GM18517 (cell line): ENCODE data around the gene HOXB8.

ENCODE experiments used
- ATAC-seq: cut with Tn5 transposase; IDR thresholded peaks from one replicate; pipeline ENCODE4 v1.9.1; 2021; ENCODE audit warnings: mild to moderate bottlenecking, moderate library complexity; ENCODE audit not compliant: unreplicated experiment

The HOXB8 gene

DNA sequence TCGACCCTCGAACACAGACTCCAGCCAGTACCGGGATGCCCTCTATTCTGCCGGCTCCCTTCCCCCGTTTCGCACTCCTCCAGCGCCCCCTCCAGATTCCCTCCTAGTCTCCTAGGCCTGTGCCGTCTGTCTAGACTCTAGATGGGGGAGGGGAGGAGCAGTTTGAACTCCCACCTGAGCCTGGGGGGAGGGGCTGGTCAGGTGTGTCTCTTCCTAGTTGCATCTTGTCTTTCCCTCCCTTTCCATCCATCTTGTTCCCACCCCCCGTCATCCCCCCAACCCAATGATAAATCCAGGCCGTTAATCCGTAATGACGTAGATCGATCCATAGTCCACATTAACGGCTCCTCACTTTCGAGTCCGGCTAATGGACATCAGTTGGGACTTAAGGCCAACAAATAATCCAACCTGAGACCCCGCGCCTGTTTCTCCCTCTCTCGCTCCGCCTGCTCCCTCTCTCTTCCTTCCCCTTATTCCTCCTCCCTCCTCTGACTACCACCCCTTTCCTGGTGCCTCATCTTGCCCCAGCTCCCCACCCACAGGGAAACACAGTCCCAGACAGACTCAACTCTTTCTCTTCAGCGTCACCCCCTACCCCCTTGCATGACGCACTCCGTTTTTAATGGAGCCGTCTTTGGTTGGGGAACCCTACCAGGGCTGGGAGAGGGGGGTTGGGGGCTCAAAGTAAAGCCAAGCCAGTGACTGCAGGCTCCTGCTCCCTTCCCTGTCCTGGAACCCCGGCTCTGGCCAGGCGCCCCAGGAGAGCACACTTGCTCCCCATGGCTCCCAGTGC, 18.2 kb downstream of the HOXB8 start:
- no peak for ATAC-seq

DNA sequence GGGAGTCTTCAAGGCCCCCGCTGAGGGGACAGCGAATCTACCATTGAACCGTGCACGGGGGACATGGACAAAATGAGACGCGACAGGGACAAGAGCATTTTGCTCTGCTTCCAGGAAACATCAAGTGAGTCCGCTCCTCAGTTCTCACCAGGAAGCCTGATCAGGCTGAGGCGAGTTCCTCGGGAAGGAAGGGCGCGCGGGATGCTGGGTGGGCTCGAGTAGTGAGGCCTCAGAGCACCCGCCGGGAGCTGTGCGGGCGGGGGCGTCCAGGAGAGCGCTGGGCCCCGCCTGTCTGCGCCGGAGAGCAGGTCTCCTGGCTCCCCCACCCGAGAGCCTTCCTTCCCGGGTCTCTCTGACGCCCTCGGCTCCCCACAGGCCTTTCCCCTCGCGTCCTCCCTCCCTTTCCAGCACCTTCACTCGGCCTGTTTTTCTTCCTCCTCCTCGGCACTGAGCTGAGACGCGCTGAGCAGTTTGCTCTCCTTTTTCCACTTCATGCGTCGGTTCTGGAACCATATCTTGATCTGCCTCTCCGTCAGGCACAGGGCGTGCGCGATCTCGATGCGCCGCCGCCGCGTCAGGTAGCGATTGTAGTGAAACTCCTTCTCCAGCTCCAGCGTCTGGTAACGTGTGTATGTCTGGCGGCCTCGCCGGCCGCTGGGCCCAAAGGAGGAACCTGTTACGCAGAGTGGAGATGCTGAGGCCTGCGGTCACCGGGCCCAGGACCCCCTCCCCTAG, 18.9 kb downstream of the HOXB8 start:
- ATAC-seq: no peak

DNA sequence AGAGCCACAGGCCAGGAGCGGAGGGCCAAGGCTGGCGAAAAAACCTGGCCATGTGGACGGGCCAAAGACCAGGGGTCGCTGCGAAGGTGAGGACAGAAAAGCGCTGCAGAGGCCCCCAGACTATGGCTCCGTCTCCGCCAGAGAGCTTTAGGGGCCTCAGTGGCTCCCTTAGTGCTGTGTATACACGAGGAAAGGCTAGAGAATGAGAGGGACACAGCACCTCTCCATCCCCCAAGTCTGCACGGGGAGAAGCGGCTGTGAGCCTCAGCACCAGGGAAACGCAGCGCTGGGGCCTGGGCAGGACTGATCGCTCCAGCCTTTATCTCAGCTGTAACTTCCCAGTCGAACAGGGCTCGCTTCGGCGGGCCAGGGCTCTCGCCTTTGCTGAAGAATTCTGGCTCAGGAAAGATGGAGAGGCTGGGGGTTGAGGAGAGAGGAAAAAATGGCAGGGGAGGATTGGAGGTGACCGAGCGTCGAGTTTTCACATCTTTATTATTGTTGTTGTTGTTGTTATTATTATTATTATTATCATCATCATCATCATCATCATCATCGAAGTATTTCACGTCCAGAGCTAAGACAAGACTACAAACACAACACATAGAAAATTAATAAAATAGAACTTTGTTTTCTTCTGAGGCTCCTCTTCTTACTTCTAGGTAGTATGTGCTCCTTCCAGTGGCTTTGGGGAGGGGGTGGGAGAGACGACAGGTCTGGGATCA, 19.7 kb downstream of the HOXB8 start:
- no peak for ATAC-seq

DNA sequence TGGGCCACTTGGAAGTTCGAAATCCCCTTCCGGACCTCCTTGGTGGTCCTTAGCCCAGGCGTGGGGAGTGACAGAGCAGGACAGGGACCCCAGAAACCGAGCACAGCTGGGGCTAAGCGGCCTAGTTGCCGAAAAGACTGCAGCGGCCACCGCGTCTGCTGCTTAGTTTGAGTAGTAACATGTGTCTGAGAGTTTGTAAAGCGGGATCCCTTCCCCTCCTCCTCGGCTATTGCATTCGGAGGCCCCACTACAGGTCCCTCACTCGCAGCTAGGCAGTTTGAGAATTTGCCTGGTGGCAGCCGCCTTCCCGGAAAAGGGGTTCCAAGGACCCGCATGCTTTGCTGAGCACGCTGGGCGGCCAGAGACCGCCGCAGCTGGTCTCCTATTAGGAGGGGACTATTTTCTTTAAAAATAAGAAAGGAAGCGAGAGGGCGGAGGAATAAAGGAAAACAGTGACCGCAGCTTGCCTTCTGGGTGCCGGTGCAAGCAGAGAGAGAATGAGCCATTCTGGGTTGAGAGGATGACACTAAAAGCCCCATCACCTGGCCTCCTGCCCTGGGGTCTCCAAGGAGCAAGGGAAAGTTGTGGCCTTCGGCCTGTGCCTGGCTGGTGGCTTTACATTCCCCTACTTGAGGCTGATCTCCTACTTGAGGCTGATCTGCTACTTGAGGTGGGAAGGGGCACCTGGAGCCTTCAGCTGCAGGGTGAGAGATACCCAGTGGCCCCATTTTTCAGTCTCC, 20.4 kb downstream of the HOXB8 start:
- no peak for ATAC-seq

DNA sequence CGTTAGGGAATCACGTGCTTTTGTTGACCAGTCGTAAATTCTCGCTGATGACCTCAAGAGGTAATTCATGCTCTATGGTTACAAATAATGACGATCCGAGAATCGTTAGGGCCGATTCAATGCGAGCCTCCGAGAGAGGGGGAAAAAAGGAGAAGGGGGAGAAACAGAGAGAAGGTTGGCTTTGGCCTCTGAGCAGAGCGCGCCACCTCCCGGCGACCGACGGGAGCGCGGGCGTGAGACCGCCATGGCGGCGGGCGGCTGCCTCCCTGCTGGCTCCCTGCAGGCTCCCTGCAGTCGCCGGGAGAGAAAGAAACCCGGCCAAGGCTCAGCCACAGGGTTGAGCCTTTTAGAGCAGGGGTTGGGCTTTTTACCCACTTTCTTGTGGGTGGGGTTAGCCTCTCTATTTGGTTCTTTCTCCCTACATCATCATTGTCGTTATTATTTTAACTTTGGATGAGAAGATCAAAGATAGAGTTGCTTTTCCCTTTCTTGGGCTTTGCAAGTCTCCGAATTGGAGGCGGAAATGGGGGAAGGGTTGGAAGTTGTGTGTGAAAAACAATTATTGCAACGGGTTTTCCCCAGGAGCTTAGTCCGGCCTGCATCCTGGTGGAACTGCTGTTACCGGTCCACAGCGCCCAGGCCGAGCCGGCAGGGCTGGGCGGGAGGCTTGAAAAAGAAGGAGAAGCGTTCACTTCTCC, 21.1 kb downstream of the HOXB8 start:
- ATAC-seq: peak; percentile 42

DNA sequence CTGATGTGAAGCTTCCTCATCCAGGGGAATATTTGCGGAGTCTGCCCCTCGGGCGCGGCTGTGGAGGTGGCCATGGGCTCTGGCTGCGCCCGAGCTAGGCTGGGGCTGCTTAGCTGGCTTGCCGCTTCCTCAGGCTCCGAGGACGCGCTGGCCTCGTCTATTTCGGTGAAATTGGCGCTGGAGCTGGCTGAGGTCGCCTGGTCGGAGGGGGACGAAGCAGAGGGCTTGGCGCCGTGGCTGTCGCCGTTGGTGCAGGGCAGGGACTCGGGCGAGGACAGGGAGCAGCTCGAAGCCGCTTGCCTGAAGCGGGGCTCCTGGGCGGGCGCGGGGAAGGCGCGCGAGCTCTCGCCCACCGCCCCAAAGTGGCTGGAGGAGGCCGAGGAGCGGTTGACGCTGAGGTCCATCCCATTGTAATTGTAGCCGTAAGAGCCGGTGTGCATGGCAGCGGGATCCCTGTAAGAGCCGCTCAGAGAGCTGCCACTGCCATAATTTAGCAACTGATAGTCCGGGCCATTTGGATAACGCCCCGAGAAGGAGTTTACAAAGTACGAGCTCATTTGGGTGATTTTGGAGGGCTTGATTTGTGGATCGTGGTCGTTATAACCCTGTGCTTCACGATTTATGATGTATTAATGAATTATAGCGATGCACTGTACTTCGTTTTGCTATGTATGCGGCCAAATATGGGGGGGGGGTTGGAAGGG, 21.8 kb downstream of the HOXB8 start, which contains the start of gene HOXB5:
Gene HOXB5, minus strand, starts transcription at position 654 of the 704 bp plus-strand sequence. Its CDS starts 97 bp downstream, at position 557.
- no peak for ATAC-seq

DNA sequence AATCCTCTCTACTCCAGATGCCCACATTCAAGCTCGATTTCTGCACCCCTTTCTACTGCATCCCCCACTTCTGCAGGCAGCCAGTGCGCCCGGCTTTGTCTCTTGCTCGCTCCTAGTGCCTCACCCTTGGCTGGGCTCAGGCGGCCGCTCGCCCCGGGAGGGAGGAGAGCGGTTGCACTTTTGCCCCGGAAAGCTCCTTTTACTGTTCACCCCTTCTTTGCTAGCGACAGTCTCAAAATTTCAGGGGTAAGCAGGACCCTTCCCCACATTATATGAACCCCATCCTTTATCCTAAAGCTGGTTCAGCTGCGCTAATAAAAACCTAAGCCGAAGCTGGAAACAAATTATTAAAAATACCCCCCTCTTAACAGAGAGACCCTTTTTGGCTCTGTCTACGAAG, 22.5 kb downstream of the HOXB8 start:
- no peak for ATAC-seq

DNA sequence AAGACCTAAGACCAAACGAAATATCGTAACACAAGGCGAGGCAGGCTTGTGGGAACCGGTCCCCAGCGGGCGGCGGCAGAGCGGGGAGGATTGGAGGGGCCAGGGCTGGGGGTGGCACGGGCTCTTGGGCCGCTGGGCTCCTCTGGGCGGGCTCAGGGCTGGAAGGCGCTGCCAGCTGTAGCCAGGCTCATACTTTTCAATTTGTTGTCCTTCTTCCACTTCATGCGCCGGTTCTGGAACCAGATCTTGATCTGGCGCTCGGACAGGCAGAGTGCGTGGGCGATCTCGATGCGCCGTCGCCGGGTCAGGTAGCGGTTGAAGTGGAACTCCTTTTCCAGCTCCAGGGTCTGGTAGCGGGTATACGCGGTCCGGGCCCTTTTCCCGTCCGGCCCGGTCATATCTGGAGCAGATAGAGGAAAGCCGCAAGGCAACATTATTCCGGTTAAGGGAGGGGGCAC, 23.0 kb downstream of the HOXB8 start:
- no peak for ATAC-seq

DNA sequence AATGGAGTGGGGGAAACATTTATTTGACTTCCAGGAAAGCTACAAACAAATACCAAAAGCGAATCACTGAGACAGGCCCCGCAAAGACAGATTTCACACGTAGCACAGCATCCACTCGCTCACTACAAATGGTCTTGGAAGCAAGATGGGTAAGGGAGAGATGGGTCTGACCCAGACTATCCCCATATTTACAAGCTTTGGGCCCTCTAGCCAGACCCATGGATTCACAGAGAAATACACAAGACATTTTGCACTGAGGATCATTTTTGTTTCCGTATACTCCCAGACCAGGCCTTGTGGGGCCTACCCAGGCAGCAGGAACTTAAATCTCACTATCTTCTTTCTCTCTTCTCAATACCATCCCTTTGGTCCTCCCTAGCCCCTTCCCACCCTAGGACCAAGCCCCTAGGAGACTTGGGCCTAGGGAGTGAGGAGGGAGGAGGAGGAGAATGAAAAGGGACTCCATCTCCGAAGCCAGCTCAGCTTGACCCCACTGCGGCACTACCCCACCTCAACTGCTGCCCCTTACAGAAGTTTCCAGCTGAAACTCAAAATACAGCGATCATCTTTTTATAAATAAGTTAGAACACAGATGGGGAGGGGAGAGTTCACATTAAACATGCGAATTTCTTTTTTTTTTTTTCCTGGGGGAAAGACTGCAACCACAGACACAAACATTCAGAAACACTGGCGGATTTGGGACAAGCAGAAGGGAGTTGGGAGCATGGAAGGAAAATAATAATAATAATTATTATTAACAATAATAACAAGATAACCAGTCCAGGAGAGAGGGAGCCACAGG, 23.6 kb downstream of the HOXB8 start:
- no peak for ATAC-seq

DNA sequence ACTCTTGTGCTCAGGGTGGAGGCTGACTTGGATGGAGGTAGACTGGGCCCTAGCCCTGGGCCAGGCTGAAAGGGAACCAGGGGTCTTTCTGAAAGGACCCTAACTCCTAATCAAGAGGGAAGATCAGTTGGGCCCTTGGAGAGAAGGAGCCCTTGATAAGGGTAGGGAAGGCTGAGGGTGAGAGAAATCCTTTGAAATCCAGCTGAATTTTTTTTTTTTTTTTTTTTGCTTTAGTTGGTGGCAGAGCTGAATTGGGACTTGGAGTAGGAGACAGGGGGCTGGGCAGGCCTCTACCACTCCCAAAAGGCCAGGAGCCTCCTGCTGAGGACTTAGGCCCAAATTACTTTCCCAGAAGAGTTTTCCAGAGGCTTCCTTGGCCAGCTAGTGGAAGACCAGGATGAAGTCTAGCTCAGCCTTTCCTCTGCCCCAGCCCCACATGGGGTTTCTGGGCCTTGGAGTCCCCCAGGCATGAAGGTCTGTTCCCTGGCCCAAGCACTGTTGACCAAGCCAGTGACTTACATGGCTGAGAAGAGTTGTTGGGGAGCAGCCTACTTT, 24.4 kb downstream of the HOXB8 start:
- no peak for ATAC-seq

DNA sequence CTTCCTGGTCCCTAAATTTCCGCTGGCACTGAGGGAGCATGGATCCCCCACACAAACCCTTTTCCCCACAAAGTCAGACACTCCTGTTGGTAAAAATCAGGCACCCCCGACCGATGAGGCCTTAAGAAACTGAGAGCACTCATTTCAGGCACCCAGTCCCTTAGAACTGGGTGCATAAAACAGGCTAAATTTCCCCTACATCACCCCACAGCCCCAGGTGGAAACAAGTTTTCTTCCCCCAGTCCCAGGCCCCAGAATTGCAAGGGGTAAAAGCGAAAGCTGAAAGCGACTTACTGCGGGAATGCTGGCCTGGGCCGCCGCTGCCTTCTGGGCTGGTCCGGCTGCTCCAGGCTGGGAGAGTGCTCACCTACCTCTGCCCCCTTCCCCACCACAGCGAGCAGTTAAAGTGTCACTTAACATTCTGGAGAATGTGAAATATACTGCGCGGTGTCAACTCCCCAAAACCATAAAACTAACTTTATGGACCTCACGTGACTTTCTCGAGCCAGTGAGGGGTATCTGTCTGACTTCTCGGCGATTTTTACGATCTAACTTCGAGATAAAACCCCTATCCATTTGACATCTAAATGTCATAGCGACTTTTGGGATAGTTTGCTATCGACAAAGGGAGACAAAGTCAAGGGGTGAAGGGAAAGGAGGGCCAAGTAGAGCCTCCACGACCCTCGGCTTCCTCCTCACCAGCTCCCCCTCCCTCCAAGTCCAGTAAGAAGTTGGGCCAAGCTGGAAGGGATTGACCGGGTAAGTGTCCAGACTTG, 25.1 kb downstream of the HOXB8 start, which contains the start of gene HOXB3:
Gene HOXB3, minus strand, starts transcription at position 411 of the 776 bp plus-strand sequence. CDS start 37,767 bp downstream, outside the sequence.
- no peak for ATAC-seq

DNA sequence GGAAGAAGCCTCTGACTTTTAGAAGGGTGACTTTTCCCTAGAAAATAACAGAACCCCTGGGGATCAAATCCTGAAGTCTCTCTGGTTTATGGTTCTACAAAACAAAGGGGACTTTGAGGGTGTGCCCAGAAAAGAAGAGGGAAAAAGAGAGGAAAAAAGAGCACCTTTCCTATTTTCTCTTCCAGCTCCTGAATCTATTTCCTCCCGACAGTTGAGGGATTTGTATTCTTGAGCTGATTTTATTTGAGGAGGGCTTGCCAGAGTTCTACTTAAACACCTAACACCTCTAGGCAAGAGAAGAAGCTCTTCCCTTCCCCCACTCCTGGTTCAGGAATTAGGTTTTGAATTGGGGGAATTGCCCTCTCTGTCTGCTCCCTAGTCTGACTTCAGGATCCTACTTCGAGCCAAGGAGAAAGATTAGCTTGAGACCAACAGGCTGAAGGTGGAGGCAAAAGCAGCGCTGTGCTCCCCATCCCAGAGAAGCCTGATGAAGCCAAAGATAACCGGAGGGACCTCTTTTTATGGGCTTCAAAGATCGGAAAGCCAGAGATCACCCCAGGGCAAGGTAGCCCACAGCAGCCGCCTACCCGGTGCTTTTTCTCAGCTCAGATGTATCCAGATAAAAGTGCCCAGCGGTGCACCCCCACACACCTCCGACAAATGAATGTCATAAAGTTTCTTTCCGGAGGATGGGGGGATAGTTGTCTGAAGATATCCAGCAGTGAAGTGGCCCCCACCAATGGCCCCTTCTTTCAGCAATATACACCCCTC, 25.8 kb downstream of the HOXB8 start:
- no peak for ATAC-seq

DNA sequence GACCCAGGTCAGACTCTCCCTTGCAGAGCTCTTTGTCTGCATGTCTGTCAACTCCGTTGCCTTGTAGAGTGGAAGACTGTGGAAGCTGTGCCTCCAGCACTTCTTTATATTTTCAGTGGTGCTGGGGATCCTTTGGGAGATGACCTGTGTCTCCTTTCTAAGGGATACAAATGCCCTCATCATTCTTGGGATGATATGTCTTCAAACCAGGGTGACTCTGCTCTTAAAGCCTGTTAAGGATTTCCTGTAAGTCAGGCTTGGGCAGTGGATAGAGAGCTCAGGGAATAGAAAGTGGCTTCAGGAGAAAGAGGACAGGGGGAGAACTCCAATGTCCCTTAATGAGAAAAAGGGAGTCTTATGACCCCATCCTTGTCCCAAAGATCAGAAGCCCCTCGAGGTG, 26.6 kb downstream of the HOXB8 start:
- no peak for ATAC-seq

DNA sequence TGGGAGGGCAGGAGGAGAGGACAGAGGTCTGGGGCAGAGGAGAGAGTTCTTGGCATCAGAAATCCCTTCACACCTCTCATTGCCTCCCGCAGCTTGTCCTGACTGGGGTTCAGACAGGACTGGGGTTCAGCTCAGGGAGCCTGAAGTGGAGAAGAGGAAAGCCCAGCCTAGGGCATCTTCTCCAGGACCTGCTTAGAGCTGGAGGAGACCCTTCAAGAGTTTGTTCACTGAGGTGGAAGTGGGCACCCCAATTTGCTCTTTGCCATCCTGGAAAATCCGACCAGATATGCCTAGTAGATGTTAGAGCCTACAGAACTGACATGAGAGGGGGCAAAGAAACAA, 27.0 kb downstream of the HOXB8 start:
- ATAC-seq: no peak

DNA sequence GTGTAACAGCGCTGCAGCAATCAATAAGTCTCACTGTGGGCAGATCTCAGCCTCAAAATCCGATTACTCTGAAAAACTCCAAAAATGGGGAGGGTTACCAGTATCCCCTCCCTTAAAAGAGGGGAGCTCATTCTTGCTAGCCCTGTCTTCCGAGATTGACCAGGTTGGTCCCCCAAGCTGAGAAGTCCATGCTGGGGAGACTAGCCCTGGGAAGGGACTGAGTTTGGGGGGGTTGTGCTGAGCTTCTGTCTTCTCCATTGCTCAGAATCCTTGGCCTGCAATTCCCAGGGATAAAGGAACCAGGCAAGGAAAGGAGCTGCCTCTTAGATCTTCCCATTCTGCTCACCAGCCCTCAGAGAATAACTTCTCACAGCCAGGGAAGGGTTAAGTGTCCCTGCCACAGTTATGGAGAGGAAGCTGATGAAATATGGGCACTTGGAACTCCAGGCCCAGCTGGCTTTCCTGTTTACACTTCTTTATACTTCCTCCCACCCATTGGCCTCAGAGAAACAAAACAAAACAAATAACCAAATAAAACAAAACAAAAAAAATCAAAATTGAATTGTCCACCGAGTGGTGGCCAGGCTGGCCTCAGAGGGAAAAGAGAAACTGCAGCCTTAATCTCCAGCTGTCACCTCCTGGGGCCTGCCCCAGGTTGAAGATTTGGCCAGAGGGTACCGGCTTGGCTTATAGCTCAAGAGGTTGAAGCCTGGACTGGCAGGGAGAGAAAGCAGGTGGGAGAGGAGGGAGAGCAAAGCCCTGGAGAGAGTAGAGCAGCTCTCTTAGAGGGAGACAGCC, 27.6 kb downstream of the HOXB8 start:
- no peak for ATAC-seq
